ENCODE results near the gene RAB9A.

DNA sequence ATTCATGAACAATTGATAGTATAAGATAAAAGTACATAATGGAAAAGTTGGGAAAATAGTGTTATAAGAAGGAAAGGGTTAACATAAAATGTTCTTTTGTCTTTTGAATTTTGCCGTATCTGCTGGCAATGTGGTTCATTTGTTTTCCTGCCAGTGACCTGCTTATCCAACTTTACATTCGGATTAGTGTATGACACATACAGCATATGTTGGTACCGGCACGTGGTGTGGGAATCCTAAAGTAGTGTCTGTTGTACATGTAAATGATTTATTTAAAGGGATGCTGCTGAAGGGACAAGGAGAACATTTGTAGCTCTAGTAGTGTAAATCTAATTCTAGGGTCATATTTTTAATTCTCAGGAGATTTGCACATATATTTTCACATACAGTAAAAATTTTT, 11.5 kb downstream of the RAB9A start:
- TF ChIP-seq, protein P1, sequence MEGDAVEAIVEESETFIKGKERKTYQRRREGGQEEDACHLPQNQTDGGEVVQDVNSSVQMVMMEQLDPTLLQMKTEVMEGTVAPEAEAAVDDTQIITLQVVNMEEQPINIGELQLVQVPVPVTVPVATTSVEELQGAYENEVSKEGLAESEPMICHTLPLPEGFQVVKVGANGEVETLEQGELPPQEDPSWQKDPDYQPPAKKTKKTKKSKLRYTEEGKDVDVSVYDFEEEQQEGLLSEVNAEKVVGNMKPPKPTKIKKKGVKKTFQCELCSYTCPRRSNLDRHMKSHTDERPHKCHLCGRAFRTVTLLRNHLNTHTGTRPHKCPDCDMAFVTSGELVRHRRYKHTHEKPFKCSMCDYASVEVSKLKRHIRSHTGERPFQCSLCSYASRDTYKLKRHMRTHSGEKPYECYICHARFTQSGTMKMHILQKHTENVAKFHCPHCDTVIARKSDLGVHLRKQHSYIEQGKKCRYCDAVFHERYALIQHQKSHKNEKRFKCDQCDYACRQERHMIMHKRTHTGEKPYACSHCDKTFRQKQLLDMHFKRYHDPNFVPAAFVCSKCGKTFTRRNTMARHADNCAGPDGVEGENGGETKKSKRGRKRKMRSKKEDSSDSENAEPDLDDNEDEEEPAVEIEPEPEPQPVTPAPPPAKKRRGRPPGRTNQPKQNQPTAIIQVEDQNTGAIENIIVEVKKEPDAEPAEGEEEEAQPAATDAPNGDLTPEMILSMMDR (IDR thresholded peaks at IDR 0.05) = no peak
- TF ChIP-seq, protein P2, sequence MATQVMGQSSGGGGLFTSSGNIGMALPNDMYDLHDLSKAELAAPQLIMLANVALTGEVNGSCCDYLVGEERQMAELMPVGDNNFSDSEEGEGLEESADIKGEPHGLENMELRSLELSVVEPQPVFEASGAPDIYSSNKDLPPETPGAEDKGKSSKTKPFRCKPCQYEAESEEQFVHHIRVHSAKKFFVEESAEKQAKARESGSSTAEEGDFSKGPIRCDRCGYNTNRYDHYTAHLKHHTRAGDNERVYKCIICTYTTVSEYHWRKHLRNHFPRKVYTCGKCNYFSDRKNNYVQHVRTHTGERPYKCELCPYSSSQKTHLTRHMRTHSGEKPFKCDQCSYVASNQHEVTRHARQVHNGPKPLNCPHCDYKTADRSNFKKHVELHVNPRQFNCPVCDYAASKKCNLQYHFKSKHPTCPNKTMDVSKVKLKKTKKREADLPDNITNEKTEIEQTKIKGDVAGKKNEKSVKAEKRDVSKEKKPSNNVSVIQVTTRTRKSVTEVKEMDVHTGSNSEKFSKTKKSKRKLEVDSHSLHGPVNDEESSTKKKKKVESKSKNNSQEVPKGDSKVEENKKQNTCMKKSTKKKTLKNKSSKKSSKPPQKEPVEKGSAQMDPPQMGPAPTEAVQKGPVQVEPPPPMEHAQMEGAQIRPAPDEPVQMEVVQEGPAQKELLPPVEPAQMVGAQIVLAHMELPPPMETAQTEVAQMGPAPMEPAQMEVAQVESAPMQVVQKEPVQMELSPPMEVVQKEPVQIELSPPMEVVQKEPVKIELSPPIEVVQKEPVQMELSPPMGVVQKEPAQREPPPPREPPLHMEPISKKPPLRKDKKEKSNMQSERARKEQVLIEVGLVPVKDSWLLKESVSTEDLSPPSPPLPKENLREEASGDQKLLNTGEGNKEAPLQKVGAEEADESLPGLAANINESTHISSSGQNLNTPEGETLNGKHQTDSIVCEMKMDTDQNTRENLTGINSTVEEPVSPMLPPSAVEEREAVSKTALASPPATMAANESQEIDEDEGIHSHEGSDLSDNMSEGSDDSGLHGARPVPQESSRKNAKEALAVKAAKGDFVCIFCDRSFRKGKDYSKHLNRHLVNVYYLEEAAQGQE (IDR thresholded peaks at IDR 0.05; ENCODE audit: insufficient read depth in 1 of 2, low read depth in 2 of 2, low read length in 1 of 2) = no peak
- TF ChIP-seq POLR2AphosphoS5 (IDR thresholded peaks at IDR 0.05; ENCODE audit: low read depth, low read length) (no peak), TCF7L2 (IDR thresholded peaks at IDR 0.05; ENCODE audit: low read depth, low read length) (no peak), SIN3A (IDR thresholded peaks at IDR 0.05; ENCODE audit: borderline replicate concordance, insufficient read depth, low read depth, low read length) (no peak)
